HepG2 (cell line): ENCODE data around the gene STOML1. TPM values are rescaled to one million over a fixed set of nuclear protein-coding genes. Genes with fewer than 3 reads are reported as not detected.

Experiments
- ATAC-seq: fragments of 200-7000 bp; cut with Tn5 transposase; 3 replicates; pipeline ENCODE4 v1.9.1; 2020; ENCODE audit warnings: mild to moderate bottlenecking, moderate library complexity
- BruUV-seq: library from RNA; stranded (reverse); fragments of 400-500 nt; replicated peaks from 2 replicates; lab custom pipeline; 2021; lab: Mats Ljungman, UMichigan
- CTCF ChIA-PET: fragments of 300-600 bp; formaldehyde crosslinking; extraction: SDS; loops from one replicate; lab custom pipeline; 2021; ENCODE audit warnings: low total read pairs, inconsistent platforms, low intra/inter-chr PET ratio; lab: Yijun Ruan, JAX
- POLR2A ChIA-PET: fragments of 350-600 bp; sonication (Branson Sonifier 250); formaldehyde crosslinking; loops from one replicate; lab custom pipeline; 2020; ENCODE audit warnings: antibody characterized with exemption, inconsistent platforms; lab: Yijun Ruan, JAX
- DNase-seq: peaks from one replicate; pipeline ENCODE4 v3.0.0-alpha.2; 2015; ENCODE audit warnings: low spot score
- FAIRE-seq: peaks from 3 replicates; lab custom pipeline; 2011; peaks lifted over from hg19 to GRCh38; lab: Jason Lieb, UNC
- H2AFZ ChIP-seq: one replicate; pipeline ENCODE4 v1.6.1; 2011; ENCODE audit warnings: low read length, inconsistent platforms
- H3K27ac ChIP-seq: fragments of 300-600 bp; 3 replicates; pipeline ENCODE4 v1.8.0; 2011; ENCODE audit warnings: mixed run types, mild to moderate bottlenecking, mixed read lengths, low read length, inconsistent platforms; ENCODE audit not compliant: insufficient read depth; ENCODE audit errors: extremely low read length
- H3K27me3 ChIP-seq, 2 experiments: fragments of 200-600 bp in 1 of 2; 2 replicates in 1 of 2; 3 replicates in 1 of 2; pipeline versions ENCODE4 v1.6.0 to v1.8.0; 2011; ENCODE audit warnings: low read length in 2 of 2, mild to moderate bottlenecking in 2 of 2, moderate library complexity in 2 of 2, inconsistent platforms in 1 of 2; ENCODE audit not compliant: insufficient read depth in 2 of 2, control insufficient read depth in 1 of 2
- H3K36me3 ChIP-seq, 2 experiments: fragments of 200-600 bp in 1 of 2; replicated peaks in 1 of 2; 2 replicates in 1 of 2; 3 replicates in 1 of 2; pipeline versions ENCODE4 v1.5.1 to v1.8.0; 2011; ENCODE audit warnings: low read length in 2 of 2, inconsistent platforms in 1 of 2; ENCODE audit not compliant: insufficient read depth in 2 of 2, control insufficient read depth in 1 of 2
- H3K4me1 ChIP-seq: 2 replicates; pipeline ENCODE4 v1.5.1; 2012; ENCODE audit warnings: low read length, inconsistent platforms; ENCODE audit not compliant: insufficient read depth
- H3K4me2 ChIP-seq: 2 replicates; pipeline ENCODE4 v1.6.0; 2011; ENCODE audit warnings: low read depth, low read length, inconsistent platforms
- H3K4me3 ChIP-seq, 3 experiments: fragments of 200-600 bp in 1 of 3; sonication (generic), shearing (Covaris generic) in 1 of 3; replicated peaks in 1 of 3; 2 replicates each; pipeline ENCODE4 v1.5.1; 2011 to 2016; ENCODE audit warnings: low read length in 3 of 3, inconsistent platforms in 2 of 3, low read depth in 2 of 3, mild to moderate bottlenecking in 2 of 3, control low read depth in 1 of 3, mixed read lengths in 1 of 3; ENCODE audit not compliant: insufficient read depth in 1 of 3
- H3K79me2 ChIP-seq: one replicate; pipeline ENCODE4 v1.6.1; 2011; ENCODE audit warnings: low read length, inconsistent platforms; ENCODE audit not compliant: insufficient read depth
- H3K9ac ChIP-seq: 2 replicates; pipeline ENCODE4 v1.6.0; 2011; ENCODE audit warnings: mild to moderate bottlenecking, low read depth, low read length, inconsistent platforms; ENCODE audit not compliant: insufficient read depth
- H3K9me3 ChIP-seq: 2 replicates; pipeline ENCODE4 v1.5.1; 2012; ENCODE audit warnings: mild to moderate bottlenecking, low read length
- H4K20me1 ChIP-seq: 2 replicates; pipeline ENCODE4 v1.6.0; 2011; ENCODE audit warnings: inconsistent platforms, mild to moderate bottlenecking, low read length, moderate library complexity; ENCODE audit not compliant: insufficient read depth
- GLMP ChIP-seq: sonication (generic); formaldehyde crosslinking; IDR thresholded peaks from 2 replicates; pipeline ENCODE4 v1.9.0; 2021; ENCODE audit warnings: missing genetic modification reagents, mild to moderate bottlenecking, borderline replicate concordance
- GTF3A ChIP-seq: sonication (generic); formaldehyde crosslinking; conservative IDR thresholded peaks from 2 replicates; pipeline ENCODE4 v1.4.0; 2020; ENCODE audit warnings: mild to moderate bottlenecking, missing genetic modification reagents
- KDM6A ChIP-seq: IDR thresholded peaks from 2 replicates; pipeline ENCODE4 v1.6.1; 2016; ENCODE audit warnings: low read depth
- NR1H2 ChIP-seq: sonication (generic); formaldehyde crosslinking; IDR thresholded peaks from 2 replicates; pipeline ENCODE4 v1.8.1; 2022; ENCODE audit warnings: low read depth, missing genetic modification reagents, borderline replicate concordance
- SAP130 ChIP-seq: IDR thresholded peaks from 2 replicates; pipeline ENCODE4 v1.6.1; 2016; ENCODE audit warnings: low read depth
- ZBTB21 ChIP-seq: sonication (generic); formaldehyde crosslinking; IDR thresholded peaks from 2 replicates; pipeline ENCODE4 v1.4.0; 2020; ENCODE audit warnings: missing genetic modification reagents
- ZNF225 ChIP-seq: sonication (generic); formaldehyde crosslinking; IDR thresholded peaks from 2 replicates; pipeline ENCODE4 v1.4.0; 2020; ENCODE audit warnings: mild to moderate bottlenecking, missing genetic modification reagents
- ZNF460 ChIP-seq: sonication (generic); formaldehyde crosslinking; IDR thresholded peaks from 2 replicates; pipeline ENCODE4 v1.5.1; 2020; ENCODE audit warnings: missing genetic modification reagents, mild to moderate bottlenecking, borderline replicate concordance
- ZNF496 ChIP-seq: sonication (generic); formaldehyde crosslinking; IDR thresholded peaks from 2 replicates; pipeline ENCODE4 v1.8.1; 2023; ENCODE audit warnings: mild to moderate bottlenecking, moderate library complexity, missing genetic modification reagents; ENCODE audit not compliant: insufficient replicate concordance
- ZNF780A ChIP-seq: sonication (generic); formaldehyde crosslinking; IDR thresholded peaks from 2 replicates; pipeline ENCODE4 v1.8.0; 2022; ENCODE audit warnings: mild to moderate bottlenecking, missing genetic modification reagents, moderate library complexity
- ZSCAN5A ChIP-seq: sonication (generic); formaldehyde crosslinking; IDR thresholded peaks from 2 replicates; pipeline ENCODE4 v1.8.0; 2022; ENCODE audit warnings: mild to moderate bottlenecking, missing genetic modification reagents, borderline replicate concordance
- ZSCAN9 ChIP-seq: IDR thresholded peaks from 2 replicates; pipeline ENCODE4 v1.6.1; 2016; ENCODE audit warnings: borderline replicate concordance
- WGBS: methylation state at CpG from one replicate; pipeline ENCODE4 v1.1.6; 2017; ENCODE audit warnings: low lambda C conversion rate; 5-methylcytosine and 5-hydroxymethylcytosine counted together
- in situ Hi-C: cut with HindIII; loops from 2 replicates; pipeline ENCODE4 v1.10.0; 2017; ENCODE audit warnings: low pct_unique_long_range_greater_than_20kb; ENCODE audit not compliant: extremely low pct_ligation_motif_present
- intact Hi-C: fragments of 100-400 bp; cut with micrococcal nuclease; formaldehyde crosslinking; loops from one replicate; pipeline ENCODE4 v1.10.0; 2022; ENCODE audit not compliant: unreplicated experiment
- polyA plus RNA-seq, 8 experiments: library from polyadenylated mRNA; depleted of rRNA in 3 of 8; stranded (reverse) in 7 of 8; unstranded in 1 of 8; fragments of >200 nt; fragmentation: Illumina TruSeq in 4 of 8; extraction: Trizol in 4 of 8; gene quantifications; 2 replicates each; pipeline versions ENCODE4 v1.2.1 to v1.2.3, GENCODE V29; 2011 to 2016; ENCODE audit warnings: low read depth in 4 of 8, missing spikeins in 1 of 8, mixed read lengths in 1 of 8; ENCODE audit not compliant: insufficient read depth in 1 of 8
- total RNA-seq, 5 experiments: library from RNA; depleted of rRNA; stranded (reverse); fragments of >200 nt; fragmentation: Illumina TruSeq; extraction: Trizol; gene quantifications; 2 replicates each; pipeline ENCODE4 v1.2.3, GENCODE V29; 2016; ENCODE audit warnings: low read depth in 1 of 5
- TF ChIP-seq, protein P1 (sequence below): sonication (generic); formaldehyde crosslinking; IDR thresholded peaks from 2 replicates; pipeline ENCODE4 v1.4.0; 2020; ENCODE audit warnings: missing genetic modification reagents

The STOML1 gene
- total and polyA plus RNA-seq, 2 of the 13 experiments (the other 11 are each of a cell fraction or from before 2014, with no cell fraction given), result 3.5 to 3.7 TPM

GRCh38 chr15:73959012-73959581, 33.0 kb downstream of the STOML1 start (continued):
- TF ChIP-seq ZSCAN5A (CRISPR knock-in tag), result no peak
- no peak for TF ChIP-seq ZNF460 (CRISPR knock-in tag)
- no peak for TF ChIP-seq ZNF496 (CRISPR knock-in tag)
- no peak for TF ChIP-seq KDM6A

GRCh38 chr15:73957785-73958184, 34.3 kb downstream of the STOML1 start:
- no peak for FAIRE-seq
- Histone ChIP-seq H3K9ac (no peak overlapping the region), H3K27me3 (peaks cover 2 to 28% of the 10 kb centered on the region in 2 experiments; a peak in 4 of 5 replicates)
- no peak for TF ChIP-seq ZSCAN9 (CRISPR knock-in tag)
- TF ChIP-seq ZBTB21 (CRISPR knock-in tag), result no peak
- no peak for TF ChIP-seq ZNF780A (CRISPR knock-in tag)
- TF ChIP-seq NR1H2 (CRISPR knock-in tag), result no peak
- TF ChIP-seq SAP130 (CRISPR knock-in tag), result no peak
- TF ChIP-seq ZNF225, result no peak
- TF ChIP-seq GLMP (CRISPR knock-in tag), result no peak
- TF ChIP-seq, protein P1, sequence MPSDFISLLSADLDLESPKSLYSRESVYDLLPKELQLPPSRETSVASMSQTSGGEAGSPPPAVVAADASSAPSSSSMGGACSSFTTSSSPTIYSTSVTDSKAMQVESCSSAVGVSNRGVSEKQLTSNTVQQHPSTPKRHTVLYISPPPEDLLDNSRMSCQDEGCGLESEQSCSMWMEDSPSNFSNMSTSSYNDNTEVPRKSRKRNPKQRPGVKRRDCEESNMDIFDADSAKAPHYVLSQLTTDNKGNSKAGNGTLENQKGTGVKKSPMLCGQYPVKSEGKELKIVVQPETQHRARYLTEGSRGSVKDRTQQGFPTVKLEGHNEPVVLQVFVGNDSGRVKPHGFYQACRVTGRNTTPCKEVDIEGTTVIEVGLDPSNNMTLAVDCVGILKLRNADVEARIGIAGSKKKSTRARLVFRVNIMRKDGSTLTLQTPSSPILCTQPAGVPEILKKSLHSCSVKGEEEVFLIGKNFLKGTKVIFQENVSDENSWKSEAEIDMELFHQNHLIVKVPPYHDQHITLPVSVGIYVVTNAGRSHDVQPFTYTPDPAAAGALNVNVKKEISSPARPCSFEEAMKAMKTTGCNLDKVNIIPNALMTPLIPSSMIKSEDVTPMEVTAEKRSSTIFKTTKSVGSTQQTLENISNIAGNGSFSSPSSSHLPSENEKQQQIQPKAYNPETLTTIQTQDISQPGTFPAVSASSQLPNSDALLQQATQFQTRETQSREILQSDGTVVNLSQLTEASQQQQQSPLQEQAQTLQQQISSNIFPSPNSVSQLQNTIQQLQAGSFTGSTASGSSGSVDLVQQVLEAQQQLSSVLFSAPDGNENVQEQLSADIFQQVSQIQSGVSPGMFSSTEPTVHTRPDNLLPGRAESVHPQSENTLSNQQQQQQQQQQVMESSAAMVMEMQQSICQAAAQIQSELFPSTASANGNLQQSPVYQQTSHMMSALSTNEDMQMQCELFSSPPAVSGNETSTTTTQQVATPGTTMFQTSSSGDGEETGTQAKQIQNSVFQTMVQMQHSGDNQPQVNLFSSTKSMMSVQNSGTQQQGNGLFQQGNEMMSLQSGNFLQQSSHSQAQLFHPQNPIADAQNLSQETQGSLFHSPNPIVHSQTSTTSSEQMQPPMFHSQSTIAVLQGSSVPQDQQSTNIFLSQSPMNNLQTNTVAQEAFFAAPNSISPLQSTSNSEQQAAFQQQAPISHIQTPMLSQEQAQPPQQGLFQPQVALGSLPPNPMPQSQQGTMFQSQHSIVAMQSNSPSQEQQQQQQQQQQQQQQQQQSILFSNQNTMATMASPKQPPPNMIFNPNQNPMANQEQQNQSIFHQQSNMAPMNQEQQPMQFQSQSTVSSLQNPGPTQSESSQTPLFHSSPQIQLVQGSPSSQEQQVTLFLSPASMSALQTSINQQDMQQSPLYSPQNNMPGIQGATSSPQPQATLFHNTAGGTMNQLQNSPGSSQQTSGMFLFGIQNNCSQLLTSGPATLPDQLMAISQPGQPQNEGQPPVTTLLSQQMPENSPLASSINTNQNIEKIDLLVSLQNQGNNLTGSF (CRISPR knock-in tag), result no peak
- no peak for TF ChIP-seq GTF3A (CRISPR knock-in tag)
- TF ChIP-seq, all 625 proteins: peak for 0
- Histone ChIP-seq H3K27ac (no peak overlapping the region), H4K20me1 (no peaks in the 10 kb centered on the region), H2AFZ (no peak overlapping the region), H3K4me1 (no peaks in the 10 kb centered on the region), H3K4me2 (no peak overlapping the region), H3K9me3 (no peaks in the 10 kb centered on the region), H3K36me3 (no peaks in the 10 kb centered on the region), H3K4me3 (no peak overlapping the region), H3K79me2 (no peaks in the 10 kb centered on the region)
- intact Hi-C loops (no loop called here), in situ Hi-C loops (no loop called here)
- DNase-seq, result no peak
- ATAC-seq, result no peak
- POLR2A ChIA-PET, result no interaction called here
- 6% methylated on average over 2 of the region's 2 CpGs for WGBS
- CTCF ChIA-PET, result no interaction called here
- no TSS peak for BruUV-seq
